ENCODE results near the gene ABCC9.

Gene ABCC9

DNA sequence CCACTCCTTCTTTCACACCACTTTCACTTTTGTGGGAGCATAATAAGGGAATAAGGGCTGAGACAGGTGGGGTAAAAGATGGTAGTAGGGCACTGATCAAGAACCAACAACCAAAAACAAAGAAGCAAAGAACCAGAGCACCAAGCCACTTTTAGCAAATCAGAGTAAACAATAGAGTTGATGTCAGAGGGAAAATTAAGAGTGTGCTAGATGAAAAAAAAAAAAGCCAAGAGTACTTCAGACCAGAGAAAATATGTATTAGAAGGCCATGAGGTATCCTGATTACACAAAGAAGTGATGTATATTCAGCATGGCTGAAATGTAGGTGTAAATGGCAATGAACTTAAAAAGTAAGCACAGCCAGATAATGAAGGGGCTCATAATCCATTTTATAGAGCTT is 75.4 kb downstream of the ABCC9 start:
- no peak for DNase-seq

DNA sequence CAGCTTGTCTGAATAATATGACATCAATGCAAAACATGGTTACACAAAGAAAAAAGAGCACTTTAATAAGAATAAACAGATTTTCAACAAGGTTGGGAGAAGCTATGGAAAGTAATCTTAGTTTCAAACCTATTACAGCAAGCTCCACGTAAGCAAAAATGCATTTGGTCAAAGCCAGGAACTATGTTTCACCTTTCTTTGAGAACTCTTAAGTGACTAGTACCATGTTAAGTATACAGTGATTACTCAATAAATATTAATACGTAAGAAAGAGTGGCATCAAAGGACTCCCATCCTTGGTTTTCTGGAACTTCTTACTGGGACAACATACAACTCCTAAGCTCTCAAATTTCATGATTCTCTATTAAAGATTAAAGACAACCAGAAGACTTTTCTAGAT is 80.7 kb downstream of the ABCC9 start:
- DNase-seq: no peak

DNA sequence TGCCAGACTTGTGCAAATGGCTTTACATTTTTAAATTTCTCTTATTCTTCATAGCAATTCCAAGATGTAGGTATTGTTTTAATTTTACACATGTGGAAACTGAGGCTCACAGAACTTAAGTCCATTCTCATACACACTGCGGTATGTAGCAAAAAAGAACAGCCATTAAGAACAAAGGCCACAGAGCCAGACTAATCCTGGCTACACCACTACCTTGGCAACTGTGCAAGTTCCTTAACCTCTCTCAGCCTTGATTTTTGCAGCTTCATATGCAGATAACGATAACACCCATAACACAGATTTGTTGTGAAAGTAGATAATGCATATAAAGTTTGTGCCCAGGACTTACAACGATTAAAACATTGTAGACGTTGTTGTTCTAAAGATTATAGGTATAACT is 81.1 kb downstream of the ABCC9 start:
- DNase-seq: no peak

DNA sequence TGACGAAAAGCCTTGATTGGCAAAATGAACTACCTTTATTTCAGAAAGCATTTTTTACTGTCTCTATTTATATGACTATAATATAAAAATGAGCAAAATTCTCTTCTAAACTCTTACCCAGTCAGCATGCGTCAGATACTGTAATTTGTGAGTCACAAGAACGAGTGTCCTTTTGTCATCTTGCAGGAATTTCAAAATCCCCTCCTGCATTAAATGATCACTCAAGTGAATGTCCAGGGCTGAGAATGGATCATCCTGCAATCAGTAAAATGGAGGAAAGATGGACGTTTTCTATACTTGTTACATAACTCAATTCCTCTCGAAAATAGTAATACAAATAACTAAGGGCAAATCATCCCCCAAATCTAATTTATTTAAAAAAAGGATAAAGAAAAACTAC is 89.0 kb downstream of the ABCC9 start:
- no peak for DNase-seq

DNA sequence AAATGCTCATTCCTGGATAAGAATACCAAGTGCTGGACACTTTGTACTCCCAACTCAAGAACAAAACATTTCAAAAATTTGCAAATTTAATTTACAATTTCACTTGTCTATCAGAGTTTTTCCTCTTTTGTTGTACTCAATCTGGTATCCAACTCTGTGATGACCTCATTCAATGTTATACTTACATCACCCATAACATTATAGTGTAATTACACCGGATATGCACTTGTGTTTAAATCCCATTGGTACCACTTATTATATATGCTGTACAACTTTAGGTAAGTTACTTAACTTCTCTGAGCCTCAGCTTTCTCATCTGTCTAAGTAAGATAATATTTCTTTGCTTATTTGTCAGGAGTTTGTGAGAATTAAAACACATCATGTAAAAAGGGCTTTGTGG is 90.1 kb downstream of the ABCC9 start:
- no peak for DNase-seq

DNA sequence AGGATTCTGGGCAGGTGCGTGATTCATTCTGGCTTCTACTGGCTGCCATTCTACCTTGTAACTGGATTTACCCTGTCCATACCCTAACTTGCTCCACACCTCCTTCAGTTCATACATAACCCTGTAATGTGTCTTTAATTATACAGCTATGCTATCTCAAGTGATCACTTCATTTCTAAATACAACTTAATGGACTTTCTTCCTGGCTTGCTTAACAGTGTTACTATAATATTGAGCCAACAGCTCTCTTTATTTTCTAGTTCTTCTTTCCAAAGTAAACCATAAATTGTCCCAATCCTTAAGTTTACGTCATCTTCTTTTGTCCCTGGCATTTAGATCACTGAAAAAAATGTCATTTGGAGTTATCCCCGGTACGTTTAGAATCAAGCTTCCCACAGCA is 90.8 kb downstream of the ABCC9 start:
- DNase-seq: no peak

DNA sequence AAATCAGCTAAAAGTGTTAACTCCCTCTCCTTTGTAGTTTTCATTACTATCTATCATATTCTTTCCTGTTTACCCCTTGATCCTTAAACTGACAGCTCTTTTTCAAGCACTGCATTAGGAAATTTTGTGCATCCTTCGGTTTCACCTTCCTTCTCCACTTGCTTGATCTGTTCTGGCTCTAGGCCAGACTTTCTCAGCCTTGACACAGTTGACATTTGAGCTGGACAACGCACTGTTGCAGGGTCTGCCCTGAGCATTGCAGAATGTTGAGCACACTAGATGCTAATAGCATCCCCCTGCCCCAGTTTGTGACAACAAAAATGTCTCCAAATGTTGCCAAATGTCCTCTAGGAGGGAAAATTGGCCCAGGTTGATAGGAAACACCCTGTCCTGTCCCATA is 91.3 kb downstream of the ABCC9 start:
- no peak for DNase-seq

DNA sequence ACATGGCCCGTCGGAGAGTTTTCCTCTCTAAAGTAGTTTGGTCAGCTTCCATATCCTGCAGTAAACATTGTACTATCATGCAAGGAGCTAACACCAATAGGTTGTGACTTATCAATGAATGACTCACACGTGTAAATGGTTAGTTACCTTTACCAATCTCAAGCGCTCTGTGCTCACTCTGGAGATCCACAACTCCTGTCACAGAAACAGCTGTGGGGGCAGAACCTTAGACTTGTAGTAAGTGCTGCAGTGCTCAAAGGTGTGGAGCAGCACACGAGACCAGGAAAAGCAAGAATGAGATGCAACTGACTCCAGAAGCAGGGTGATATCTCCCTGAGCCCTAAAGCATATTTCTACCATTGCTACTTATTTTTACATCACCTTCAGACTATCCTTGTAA is 93.0 kb downstream of the ABCC9 start:
- DNase-seq: no peak

DNA sequence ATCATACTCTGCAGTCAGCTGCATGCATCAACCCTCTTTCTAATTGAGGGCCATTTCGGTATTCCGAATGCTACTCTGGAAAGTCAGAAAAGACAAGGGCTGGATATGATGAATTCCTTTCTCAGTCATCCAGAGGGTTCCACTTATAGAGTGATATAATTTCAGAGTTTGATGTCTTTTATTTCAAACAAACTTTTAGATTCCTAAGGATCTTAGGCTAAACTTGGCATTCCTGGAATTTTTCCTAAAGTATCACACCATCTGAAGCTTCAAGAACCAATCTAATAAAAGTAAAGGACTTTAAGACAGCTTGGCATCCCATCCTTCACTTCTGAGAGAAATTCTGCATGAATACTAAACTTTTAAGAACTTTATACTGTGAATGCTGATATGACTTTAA is 97.4 kb downstream of the ABCC9 start:
- DNase-seq: no peak

DNA sequence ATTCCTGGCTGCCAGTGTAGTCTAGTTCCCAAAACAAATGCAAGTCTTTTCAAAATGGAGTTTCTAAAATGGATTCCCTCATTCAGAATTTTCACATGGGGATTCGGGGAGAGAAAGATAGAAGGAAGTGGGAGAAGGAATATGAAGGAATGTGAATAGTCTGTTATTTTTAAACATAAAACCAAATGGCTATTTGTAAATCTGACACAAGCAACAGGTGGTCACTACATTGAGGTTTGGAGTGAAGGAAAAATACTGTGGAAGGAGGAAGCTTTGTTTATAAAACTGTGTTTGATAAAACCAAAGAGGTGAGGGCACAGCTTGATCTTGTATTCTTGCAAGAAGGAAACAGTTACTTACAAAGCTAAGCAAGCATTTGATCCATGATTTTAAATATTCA is 101.5 kb downstream of the ABCC9 start:
- DNase-seq: no peak

DNA sequence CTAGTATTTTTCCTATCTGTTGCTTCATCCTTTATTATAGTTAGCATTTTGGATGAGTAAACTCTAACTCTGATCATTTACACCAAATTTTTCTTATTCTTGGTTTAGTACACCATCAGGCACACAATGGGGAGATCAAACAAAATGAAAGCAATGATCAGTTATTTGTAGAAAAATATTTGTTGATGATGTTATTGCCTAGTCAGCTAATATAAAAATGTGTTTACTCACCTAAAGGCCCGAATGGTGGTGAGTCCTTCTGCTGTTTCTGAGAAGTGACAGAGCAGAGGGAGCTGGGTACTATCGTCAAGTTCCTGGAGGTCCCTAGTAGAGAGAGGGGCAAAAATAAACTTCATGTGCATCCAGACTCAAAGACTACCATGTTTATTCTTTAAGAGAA is 103.4 kb downstream of the ABCC9 start:
- no peak for DNase-seq

DNA sequence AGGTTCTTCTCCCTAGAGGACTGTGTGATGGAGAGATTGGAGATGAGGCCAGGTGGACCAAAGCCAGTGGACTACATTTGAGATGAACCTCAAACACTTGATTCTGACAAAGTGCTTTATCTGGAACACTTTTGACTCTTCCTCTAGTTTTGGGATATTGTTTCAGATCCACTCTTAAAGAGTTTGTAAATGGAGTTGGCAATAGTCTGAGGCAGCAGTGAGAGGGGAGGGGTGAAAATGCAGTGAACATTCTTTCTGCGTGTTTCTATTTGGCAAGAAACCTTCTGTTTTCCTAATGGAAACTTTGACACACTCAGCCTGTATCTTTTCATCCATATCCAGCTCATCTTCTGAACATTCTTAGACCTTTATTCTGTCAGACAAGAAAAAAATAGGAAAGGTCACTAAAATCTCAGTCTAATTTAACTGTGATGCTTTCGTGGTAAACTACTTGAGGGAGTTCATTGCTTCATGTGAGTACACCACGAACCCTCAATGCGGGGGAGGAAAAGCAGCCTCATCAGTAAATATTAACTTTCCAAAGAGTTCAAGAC is 109.4 kb downstream of the ABCC9 start:
- DNase-seq: no peak

DNA sequence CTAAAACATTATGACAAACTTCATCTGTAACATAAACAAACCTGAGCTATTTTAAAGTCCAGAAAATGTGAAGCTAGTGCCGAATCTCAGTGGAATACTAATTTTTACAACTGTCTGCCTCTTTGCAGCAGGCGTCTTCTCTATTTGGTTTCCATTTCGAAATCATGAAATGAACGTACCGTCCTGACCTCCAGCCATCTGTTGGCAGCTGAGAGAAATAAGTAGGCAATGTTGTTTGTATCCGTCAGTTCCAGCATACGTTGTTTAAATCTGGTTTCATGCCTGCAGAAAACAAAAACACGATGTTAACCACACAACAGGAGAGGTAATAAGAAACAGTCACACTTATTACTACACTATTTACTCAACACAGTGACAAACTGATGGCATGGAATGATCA is 112.4 kb downstream of the ABCC9 start:
- no peak for DNase-seq

DNA sequence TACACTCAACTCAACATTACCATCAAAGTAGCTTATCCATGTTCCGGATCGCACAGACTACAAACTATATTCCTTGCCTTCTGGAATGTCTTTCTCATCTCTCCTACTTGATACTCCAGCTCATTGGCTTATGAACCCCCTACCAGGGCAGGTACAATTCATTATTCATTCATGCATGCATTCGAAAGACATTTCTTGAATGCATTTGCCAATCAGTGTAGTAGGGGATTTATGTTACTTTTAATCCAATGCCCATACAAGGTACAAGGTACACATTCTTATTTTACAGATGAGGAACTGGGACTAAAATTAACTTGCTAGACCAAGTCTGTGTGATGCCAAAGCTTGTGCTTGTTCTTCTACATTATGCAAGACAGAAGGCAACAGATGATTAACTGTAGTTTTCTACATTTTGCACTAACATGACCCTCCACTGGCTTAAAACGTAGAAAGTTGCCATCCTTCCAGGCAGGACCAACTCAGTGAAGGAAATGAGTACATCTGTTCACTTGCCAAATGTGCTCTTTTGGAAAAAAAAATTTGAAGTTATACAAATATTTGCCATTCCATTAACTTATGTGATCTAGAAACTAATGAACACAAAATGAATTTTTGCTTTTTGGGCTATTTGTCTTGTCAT is 113.0 kb downstream of the ABCC9 start:
- DNase-seq: no peak

DNA sequence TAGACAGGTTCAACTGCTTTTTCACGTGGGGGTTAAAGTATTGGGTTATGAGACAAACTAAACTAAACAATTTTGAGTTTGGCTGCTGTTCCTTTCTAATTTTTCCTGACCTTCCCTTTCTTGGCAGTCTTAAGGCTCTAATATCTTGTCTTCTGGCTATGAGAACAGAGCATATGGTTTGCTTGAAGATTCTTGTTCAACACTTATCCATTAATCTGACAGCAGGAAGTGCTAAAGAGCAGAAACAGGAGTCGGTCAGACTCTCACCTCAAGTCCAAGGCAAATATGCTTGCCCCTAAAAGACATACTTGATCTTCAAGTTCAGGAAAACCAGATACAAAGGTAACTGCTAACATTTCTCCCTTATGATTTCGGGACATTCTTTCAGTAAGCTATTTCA is 114.1 kb downstream of the ABCC9 start:
- no peak for DNase-seq

DNA sequence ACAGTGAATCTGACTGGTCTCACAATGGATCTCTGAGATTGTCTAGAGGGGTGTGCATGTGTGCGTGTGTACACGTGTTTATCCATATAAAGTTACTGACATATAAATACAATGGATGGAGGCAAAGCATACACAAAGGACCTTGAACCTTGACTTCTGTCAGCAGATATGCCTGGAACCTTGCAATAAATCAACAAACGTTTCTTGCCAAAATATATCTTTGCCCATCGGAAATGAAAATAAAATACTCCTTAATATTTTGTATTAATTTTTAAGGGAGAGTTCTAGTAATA is 114.7 kb downstream of the ABCC9 start:
- DNase-seq: no peak

DNA sequence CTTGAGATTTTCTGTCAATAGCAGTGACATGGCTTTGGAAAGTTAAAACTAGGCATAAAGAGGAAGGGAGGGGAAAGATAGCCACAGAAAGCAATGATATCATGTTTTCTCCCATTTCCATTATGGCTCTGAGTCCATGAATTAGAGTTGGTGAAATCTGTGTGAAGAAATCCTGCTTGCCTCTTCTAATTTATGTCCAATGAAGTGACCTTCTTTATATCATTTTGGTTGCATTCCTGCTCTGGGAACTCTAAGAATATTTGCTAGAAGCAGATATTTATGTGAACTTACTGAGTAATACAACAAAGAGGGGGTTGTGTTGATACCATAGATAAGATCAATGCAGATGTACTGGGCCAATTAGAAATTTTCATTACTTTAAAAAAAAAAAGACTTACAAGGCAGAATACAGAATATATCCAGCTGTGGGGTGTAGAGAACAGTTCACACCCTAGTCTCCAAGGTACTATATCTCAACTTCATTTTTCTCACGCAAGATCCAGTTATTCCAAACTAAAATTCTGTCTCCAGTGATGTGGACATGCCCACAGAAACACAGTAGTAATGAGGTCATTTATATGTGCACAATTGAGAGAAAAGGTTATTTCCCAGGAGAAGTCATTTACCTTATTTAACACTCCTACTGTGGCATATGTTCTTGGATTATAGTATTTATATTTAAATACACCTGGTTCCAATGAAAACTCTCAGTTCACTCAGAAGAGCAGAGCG is 115.2 kb downstream of the ABCC9 start:
- DNase-seq: no peak

DNA sequence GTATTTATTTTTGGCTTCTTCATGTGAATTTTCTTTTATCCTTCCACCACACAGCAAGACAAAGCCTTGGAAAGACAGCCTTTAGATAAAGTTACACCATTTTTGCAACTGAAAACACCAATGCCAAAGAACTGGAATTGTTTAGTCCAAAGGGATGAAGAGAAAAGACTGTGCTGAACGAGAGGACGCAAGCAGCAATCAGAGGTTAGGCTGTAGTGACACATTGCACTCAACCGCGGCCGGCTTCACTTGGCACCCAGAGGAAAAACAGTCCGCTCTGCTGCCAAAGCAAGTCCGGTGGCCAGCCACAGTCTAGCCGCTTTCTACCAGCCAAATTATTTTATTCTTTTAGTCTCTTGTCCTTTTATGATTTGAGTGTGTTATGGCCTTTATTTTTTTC is 117.6 kb downstream of the ABCC9 start:
- no peak for DNase-seq

DNA sequence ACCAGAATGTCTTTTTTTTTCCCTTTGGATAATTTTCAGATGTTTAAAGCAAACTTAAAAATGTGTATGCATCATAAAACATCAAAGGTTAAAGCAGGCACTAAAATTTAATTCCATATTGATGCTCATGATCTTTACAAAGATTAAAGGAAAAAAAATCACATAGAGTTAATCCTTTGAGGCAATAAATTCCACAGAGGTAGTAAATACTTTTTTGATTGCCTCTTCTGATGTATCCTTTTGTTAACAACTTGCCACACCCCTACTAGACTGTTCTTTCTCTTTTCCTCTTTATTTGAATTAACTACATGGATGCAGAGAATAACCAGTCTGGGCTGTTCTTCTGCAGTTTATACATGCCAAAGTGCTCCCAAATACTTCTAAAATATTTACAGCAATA is 121.5 kb downstream of the ABCC9 start:
- DNase-seq: no peak

DNA sequence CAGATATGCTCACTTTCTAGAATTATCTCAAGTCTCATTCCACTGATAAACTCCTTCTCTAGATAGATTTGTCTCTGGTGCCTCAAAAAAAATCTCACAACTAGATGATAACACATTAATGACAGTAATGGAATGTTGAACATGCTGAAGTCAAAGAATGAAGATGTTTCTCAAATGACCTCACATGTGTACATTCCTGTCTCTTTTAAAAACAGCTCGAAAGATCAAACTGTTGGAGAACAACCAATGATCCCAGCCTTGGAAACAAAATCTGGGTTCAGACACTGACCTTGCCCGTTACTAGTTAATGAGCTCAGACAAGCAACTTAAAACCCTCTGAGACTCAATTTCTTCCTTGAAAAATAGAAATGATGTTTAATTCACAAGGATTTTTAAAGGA is 122.0 kb downstream of the ABCC9 start:
- no peak for DNase-seq

DNA sequence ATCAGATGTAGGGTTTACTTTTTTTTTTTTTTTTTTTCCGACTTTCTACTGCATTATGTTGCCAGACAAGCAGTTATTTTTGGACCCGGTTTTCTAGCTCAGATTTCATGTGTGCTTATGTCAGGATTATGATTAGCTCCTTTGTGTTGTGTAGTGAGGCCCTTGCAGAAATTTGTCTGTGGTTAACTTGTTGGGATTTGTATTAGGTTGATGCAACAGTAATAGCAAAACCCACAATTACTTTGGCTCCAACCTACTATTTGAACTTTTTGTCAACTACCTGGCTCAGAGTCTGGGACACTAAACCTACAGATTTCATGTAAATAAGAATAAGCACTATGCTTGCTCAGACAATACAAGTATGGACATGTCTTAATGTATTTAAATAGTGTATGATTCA is 122.6 kb downstream of the ABCC9 start:
- no peak for DNase-seq

DNA sequence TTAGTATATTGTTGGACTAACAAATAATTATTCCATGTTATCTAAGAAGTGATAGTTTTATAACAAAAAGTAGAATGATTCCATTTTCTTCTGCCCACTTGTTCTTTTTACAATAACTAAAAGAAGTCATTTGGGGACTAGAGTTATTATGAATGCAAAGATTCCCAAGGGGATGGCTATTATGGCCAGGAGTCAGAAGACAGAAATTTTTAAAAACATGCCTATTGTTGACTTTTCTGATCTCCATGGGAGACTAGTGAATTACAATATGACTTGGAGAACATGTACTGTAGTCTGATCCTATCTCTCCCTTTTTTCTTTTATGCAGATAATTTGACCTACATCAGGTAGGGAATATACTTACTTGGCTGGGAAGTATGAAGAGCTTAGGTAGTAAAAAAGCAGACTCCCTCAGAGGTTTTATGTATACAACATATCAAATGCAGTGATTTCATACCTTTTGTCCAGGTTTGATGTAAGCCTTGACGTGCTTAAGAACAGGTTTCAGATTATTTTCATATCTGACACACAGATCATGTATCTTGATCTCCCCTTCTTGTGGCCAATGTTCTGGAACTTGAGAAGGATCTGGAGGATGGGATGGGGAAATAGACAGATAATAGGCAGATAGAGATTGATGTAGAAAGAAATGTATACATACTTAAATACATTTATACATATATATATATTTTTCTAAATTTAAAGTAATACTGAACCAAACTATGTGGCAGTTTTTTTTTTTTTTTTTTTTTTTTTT is 125.7 kb downstream of the ABCC9 start:
- DNase-seq: no peak

DNA sequence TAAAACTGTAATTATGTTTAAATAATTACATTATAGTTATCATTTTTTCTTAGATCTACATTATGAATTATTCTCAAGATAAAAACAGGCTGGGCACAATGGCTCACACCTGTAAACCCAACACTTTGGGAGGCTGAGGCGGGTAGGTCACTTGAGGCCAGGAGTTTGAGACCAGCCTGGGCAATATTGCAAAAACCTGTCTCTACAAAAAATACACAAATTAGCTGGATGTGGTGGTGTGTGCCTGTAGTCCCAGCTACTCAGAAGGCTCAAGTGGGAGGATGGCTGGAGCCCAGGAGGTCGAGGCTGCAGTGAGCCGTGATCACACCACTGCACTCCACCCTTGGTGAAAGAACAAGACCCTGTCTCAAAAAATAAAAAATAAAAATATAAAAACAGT is 126.4 kb downstream of the ABCC9 start:
- DNase-seq: no peak

DNA sequence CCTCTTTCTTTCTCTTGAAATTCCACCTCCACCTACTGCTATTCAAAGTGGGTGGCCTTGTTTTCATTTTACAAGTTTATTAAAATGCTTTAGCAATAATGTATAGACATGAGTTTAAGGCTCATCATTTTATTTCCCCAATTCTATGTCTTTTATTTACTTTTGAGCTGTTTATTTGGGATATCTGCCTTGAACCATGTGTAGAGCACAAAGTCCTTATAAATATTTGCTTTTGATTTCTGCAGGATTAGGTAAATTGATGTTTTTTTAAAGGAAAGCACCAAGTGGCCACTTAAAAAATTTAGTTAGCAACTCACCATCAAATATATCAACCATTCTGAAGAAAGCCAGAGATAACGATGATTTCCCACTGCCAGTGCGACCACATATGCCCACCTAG is 126.9 kb downstream of the ABCC9 start:
- no peak for DNase-seq
